Kidney (tissue), 14 donors: ENCODE measurements around the gene RABL6. TPM values are rescaled to one million over a fixed set of nuclear protein-coding genes. Genes with fewer than 3 reads are reported as not detected.

ENCODE experiments used
- DNase-seq, 5 donors: peaks; one replicate each; pipeline ENCODE4 v3.0.0-alpha.2; 2013 to 2020
- FAIRE-seq: peaks from 2 replicates; lab custom pipeline; 2012; peaks lifted over from hg19 to GRCh38; lab: Jason Lieb, UNC
- H3K27ac ChIP-seq, 2 donors: one replicate each; pipeline ENCODE4 v1.7.0; 2013; ENCODE audit warnings: low read depth in 2 of 2, low read length in 2 of 2, inconsistent platforms in 1 of 2
- H3K27me3 ChIP-seq: one replicate; pipeline ENCODE4 v1.7.1; 2013; ENCODE audit warnings: low read length, inconsistent platforms; ENCODE audit not compliant: control insufficient read depth, insufficient read depth
- H3K36me3 ChIP-seq, 3 donors: one replicate each; pipeline versions ENCODE4 v1.7.0 to v1.7.1; 2013; ENCODE audit warnings: low read length in 3 of 3, control low read depth in 1 of 3, inconsistent platforms in 1 of 3; ENCODE audit not compliant: insufficient read depth in 3 of 3, control insufficient read depth in 2 of 3
- H3K4me1 ChIP-seq, 3 donors: one replicate each; pipeline versions ENCODE4 v1.7.0 to v1.7.1; 2013; ENCODE audit warnings: low read length in 3 of 3, inconsistent platforms in 1 of 3, low read depth in 1 of 3; ENCODE audit not compliant: control insufficient read depth in 2 of 3, insufficient read depth in 2 of 3
- H3K4me3 ChIP-seq, 3 donors: one replicate each; pipeline versions ENCODE4 v1.7.0 to v1.8.1; 2013; ENCODE audit warnings: low read length in 3 of 3, control low read depth in 1 of 3, inconsistent platforms in 1 of 3
- H3K9ac ChIP-seq, 3 donors: one replicate each; pipeline versions ENCODE4 v1.7.0 to v1.7.1; 2013; ENCODE audit warnings: low read length in 3 of 3, control low read depth in 1 of 3, inconsistent platforms in 1 of 3
- H3K9me3 ChIP-seq, 3 donors: one replicate each; pipeline versions ENCODE4 v1.7.0 to v1.7.1; 2013; ENCODE audit warnings: low read length in 3 of 3, control low read depth in 1 of 3, inconsistent platforms in 1 of 3; ENCODE audit not compliant: control insufficient read depth in 2 of 3, insufficient read depth in 1 of 3
- CTCF ChIP-seq: IDR thresholded peaks from 3 replicates; pipeline ENCODE4 v1.5.1; 2012; ENCODE audit warnings: mild to moderate bottlenecking, moderate library complexity, borderline replicate concordance; ENCODE audit not compliant: insufficient read depth; ENCODE audit errors: extremely low read depth
- intact Hi-C: fragments of 100-400 bp; cut with DNase I; formaldehyde crosslinking; loops from one replicate; pipeline ENCODE4 v1.11.1; 2022
- polyA plus RNA-seq: library from polyadenylated mRNA; stranded (reverse); fragments of 350-450 nt; fragmentation: Illumina TruSeq; extraction: RNeasy Lipid Tissue Mini Kit (QIAGEN cat#74804); gene quantifications from one replicate; pipeline ENCODE4 v1.2.3, GENCODE V29; 2014; ENCODE audit warnings: low read depth, low replicate concordance; ENCODE audit not compliant: insufficient read depth
- total RNA-seq: library from RNA; stranded (reverse); fragmentation: NEBNext Ultra II Directional; extraction: Animal tissue kit (Norgen Biotek cat#: 25700); gene quantifications from one replicate; pipeline ENCODE4 v1.2.1, GENCODE V29; 2021
- donor health status: control.
- donor health status: control.
- donor health status: control.
- donor health status: control.
- donor health status: control.
- donor health status: DM: yes; HTN: yes; CAD: no.
- donor health status: Normal renal cell carcinoma (clear cell type).

Gene RABL6
- total and polyA plus RNA-seq, 2 donors from 2014 or later = 60.4 to 70.3 TPM

- intact Hi-C loops = loop anchor here (10.0 kb wide), 1 partner anchor 96 kb away; the partner anchor contains the start of genes C8G and FBXW5
- Histone ChIP-seq H3K36me3 (no peaks in the 10 kb centered on the region), H3K27ac (peak overlapping the region; percentile 86 to 88), H3K4me3 (peak overlapping the region; percentile 50 to 74 (median 51)), H3K4me1 (peaks cover 0 to 28% (median 0%) of the 10 kb centered on the region in 3 donors), H3K9ac (peak overlapping the region in 2 of 3 donors; percentile 1 to 37), H3K27me3 (peaks cover 3% of the 10 kb centered on the region), H3K9me3 (no peaks in the 10 kb centered on the region)
- DNase-seq (no peak), FAIRE-seq (no peak)
- no peak for TF ChIP-seq CTCF
Measured at GRCh38 chr9:136848393-136849037, 40.8 kb downstream of the RABL6 start.

DNA sequence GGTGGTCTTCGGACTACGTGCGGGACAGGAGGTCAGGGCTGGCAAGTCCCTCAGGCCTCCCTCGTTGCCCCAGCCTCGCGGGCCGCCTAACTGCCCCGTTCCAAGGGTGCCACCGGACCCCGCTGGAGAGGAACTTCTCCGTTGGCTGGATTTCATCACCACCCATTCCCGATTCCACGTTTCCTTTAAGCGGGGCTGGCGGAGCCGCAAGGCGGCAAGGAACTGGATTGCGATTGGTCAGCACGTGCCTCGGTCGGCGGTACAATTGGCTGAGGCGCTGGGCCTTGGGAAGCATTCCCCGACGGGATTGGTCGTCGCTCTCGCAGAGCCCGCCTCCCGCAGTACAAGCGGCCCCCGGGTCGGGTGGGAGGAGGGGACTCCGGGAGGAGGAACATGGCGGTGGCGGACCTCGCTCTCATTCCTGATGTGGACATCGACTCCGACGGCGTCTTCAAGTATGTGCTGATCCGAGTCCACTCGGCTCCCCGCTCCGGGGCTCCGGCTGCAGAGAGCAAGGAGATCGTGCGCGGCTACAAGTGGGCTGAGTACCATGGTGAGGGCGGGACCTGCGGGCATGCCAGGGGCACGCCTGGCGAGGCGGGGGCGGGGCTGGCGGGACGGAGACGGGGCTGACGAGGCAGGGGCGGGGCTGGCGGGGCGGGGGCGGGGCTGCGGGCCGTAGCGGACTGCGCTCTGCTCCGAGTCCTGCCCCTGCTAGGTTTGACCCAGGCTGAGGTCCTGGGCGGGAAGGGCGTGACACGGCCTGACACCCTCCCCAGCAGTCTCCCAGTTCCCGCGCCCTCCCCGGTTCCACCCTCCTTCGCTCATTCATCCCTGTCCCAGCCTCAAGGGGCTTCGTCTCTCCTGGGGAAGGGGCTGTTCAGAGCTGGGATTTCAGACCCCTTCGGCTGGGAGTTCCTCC lies 41.6 kb downstream of the RABL6 start, which contains the start of gene PHPT1:
Gene PHPT1, plus strand, starts transcription at position 372 of the 922 bp plus-strand sequence. Its CDS starts 22 bp downstream, at position 394.
- peak; percentile 97 for FAIRE-seq
- Histone ChIP-seq H3K27ac (peak within 1 kb of the TSS; percentile 93 to 95), H3K36me3 (no peaks in the 10 kb centered on the region), H3K4me1 (peaks cover 0 to 28% (median 0%) of the 10 kb centered on the region in 3 donors), H3K4me3 (peak within 1 kb of the TSS; percentile 74 to 88 (median 83)), H3K9me3 (no peaks in the 10 kb centered on the region), H3K9ac (peak within 1 kb of the TSS; percentile 69 to 77 (median 69)), H3K27me3 (peaks cover 3% of the 10 kb centered on the region)
- DNase-seq = peak; percentile 99 to 100 (median 99)
- no peak for TF ChIP-seq CTCF
- intact Hi-C loops = loop anchor here (10.0 kb wide), 1 partner anchor 96 kb away; the partner anchor contains the start of genes C8G and FBXW5

DNA sequence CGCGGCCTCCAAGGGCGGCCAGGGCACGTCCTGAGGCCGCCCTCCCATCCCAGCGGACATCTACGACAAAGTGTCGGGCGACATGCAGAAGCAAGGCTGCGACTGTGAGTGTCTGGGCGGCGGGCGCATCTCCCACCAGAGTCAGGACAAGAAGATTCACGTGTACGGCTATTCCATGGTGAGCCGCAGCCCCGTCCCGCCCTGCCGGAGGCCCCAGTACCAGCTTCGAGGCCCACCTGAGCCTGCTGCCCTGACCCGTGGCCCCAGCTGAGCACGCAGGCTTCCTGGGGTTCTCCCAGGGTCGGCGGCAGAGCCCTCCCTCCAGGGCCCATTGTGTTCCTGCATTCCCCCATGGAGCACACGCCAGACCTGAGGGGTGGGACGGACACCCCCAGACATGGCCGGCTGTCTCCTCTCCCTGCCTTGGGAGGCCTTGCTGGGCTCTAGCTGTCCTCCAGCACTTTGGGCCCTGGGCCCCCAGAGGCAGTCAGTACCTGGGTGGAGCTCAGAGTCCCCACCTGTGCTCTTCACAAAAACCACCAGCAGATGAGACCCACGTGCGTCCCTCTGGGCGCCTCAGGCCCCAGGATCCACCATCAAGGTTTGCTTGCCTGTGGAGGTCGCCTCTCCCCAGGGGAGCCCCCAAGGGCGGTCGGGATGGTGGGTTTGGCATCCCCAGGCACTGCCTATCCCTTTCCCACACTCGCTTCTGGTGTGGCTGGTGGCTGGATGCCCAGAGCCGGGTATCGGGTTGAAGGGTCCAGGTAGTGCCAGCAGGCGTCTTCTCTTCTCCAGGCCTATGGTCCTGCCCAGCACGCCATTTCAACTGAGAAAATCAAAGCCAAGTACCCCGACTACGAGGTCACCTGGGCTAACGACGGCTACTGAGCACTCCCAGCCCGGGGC lies 42.5 kb downstream of the RABL6 start:
- H3K4me1 ChIP-seq = peaks cover 0 to 28% (median 0%) of the 10 kb centered on the region in 3 donors
- TF ChIP-seq CTCF = no peak
- no peaks in the 10 kb centered on the region for H3K9me3 ChIP-seq
- H3K27ac ChIP-seq = no peak overlapping the region
- intact Hi-C loops = loop anchor here (10.0 kb wide), 1 partner anchor 95 kb away; the partner anchor contains the start of genes C8G and FBXW5
- peak overlapping the region; percentile 63 to 74 (median 69) for H3K4me3 ChIP-seq
- no peaks in the 10 kb centered on the region for H3K36me3 ChIP-seq
- FAIRE-seq (no peak), DNase-seq (peak in 2 of 5 donors; percentile 68 to 83)
- H3K9ac ChIP-seq = peak overlapping the region; percentile 22 to 69 (median 69)
- H3K27me3 ChIP-seq = peaks cover 3% of the 10 kb centered on the region
